HepG2 (cell line): ENCODE results near the gene STUB1. TPM values are rescaled to one million over a fixed set of nuclear protein-coding genes. Genes with fewer than 3 reads are reported as not detected.

Experiments
- ARID5B ChIP-seq: IDR thresholded peaks from 2 replicates; pipeline ENCODE4 v1.4.0; 2020; ENCODE audit warnings: mild to moderate bottlenecking, missing genetic modification reagents
- FOXJ3 ChIP-seq: sonication (generic); formaldehyde crosslinking; IDR thresholded peaks from 2 replicates; pipeline ENCODE4 v1.4.0; 2020; ENCODE audit warnings: missing genetic modification reagents, mild to moderate bottlenecking, borderline replicate concordance
- GMEB2 ChIP-seq: IDR thresholded peaks from 2 replicates; pipeline ENCODE4 v1.6.1; 2016; ENCODE audit warnings: missing biosample characterization, missing genetic modification reagents, low read depth
- MXI1 ChIP-seq: IDR thresholded peaks from 3 replicates; pipeline ENCODE4 v1.6.1; 2012; ENCODE audit warnings: low read depth, low read length, inconsistent platforms, borderline replicate concordance
- PPARG ChIP-seq: conservative IDR thresholded peaks from 2 replicates; pipeline ENCODE4 v1.6.1; 2016; ENCODE audit warnings: missing biosample characterization, missing genetic modification reagents
- RBFOX2 ChIP-seq: fragments of 200-400 bp; formaldehyde crosslinking; IDR thresholded peaks from 2 replicates; pipeline ENCODE4 v1.6.1; 2017; ENCODE audit warnings: low read depth, mild to moderate bottlenecking, low read length
- SIX1 ChIP-seq: sonication (generic); formaldehyde crosslinking; IDR thresholded peaks from 2 replicates; pipeline ENCODE4 v1.4.0; 2020; ENCODE audit warnings: missing genetic modification reagents, borderline replicate concordance
- SUZ12 ChIP-seq: fragments of 150-350 bp; IDR thresholded peaks from 2 replicates; pipeline ENCODE4 v1.6.1; 2014; ENCODE audit warnings: low read depth, low read length
- TBX2 ChIP-seq: sonication (generic); formaldehyde crosslinking; IDR thresholded peaks from 2 replicates; pipeline ENCODE4 v1.5.0; 2020; ENCODE audit warnings: missing genetic modification reagents, mild to moderate bottlenecking, borderline replicate concordance
- ZNF574 ChIP-seq: sonication (generic); formaldehyde crosslinking; IDR thresholded peaks from 2 replicates; pipeline ENCODE4 v1.4.0; 2020; ENCODE audit warnings: missing genetic modification reagents
- ZZZ3 ChIP-seq: sonication (generic); formaldehyde crosslinking; IDR thresholded peaks from 2 replicates; pipeline ENCODE4 v1.4.0; 2020; ENCODE audit warnings: missing genetic modification reagents, mild to moderate bottlenecking, borderline replicate concordance
- polyA plus RNA-seq, 8 experiments: library from polyadenylated mRNA; depleted of rRNA in 3 of 8; stranded (reverse) in 7 of 8; unstranded in 1 of 8; fragments of >200 nt; fragmentation: Illumina TruSeq in 4 of 8; extraction: Trizol in 4 of 8; gene quantifications; 2 replicates each; pipeline versions ENCODE4 v1.2.1 to v1.2.3, GENCODE V29; 2011 to 2016; ENCODE audit warnings: low read depth in 4 of 8, missing spikeins in 1 of 8, mixed read lengths in 1 of 8; ENCODE audit not compliant: insufficient read depth in 1 of 8
- total RNA-seq, 5 experiments: library from RNA; depleted of rRNA; stranded (reverse); fragments of >200 nt; fragmentation: Illumina TruSeq; extraction: Trizol; gene quantifications; 2 replicates each; pipeline ENCODE4 v1.2.3, GENCODE V29; 2016; ENCODE audit warnings: low read depth in 1 of 5
- TF ChIP-seq, protein P1 (sequence below): sonication (generic); formaldehyde crosslinking; IDR thresholded peaks from 2 replicates; pipeline ENCODE4 v1.4.0; 2020; ENCODE audit warnings: missing genetic modification reagents, borderline replicate concordance
- TF ChIP-seq, protein P2 (sequence below): sonication (generic); formaldehyde crosslinking; IDR thresholded peaks from 2 replicates; pipeline ENCODE4 v1.8.0; 2023; ENCODE audit warnings: mild to moderate bottlenecking, missing genetic modification reagents

The STUB1 gene
- total and polyA plus RNA-seq, 2 of the 13 experiments (the other 11 are each of a cell fraction or from before 2014, with no cell fraction given): 52.9 to 78.2 TPM

DNA sequence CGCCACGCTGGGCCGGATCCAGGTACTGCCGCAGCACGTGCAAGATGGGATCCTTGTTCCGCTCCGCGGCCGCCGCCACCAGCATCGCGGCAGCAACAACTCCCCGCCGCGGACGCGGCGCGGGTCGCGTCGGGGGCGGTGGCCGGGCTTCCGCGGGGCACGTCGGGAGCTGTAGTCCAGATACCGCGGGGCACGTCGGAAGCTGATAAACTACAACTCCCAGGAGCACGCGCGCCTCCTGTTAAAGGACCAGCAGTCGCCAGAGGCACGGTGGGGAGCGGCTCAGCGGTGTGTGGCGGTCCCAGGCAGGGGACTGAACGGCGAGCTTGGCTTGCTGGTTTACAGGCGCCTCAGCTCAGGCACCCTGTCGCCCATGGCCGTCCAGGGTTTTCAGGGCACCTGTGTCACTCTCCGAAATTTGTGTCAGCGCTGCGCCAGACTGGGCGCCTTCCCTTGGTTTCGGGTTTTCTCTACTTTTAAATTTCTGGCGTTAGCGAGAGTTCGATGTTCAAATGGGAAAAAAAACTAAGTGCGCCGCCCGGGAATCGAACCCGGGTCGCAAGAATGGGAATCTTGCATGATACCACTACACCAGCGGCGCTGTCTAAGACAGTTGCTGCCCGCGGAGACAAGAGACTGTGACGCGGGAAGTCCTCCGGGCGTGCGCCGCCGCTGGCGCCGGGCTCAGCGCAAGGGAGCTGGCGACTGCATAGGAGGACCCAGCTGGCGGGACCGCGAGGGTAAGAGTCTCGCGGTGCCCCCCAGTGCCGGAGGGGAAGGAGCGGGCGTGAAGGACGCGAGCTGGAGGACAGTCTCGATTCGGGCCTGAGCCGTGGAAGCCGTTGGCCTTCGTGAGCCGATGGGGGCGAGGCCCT lies 43.8 kb upstream of the STUB1 start, which contains the start of gene METTL26 (continued):
- TF ChIP-seq ZZZ3 (CRISPR knock-in tag): peak; percentile 25; the same call in 1 of the 2 replicates
- TF ChIP-seq ZNF574: peak; percentile 96
- TF ChIP-seq MXI1: peak; percentile 96
- TF ChIP-seq TBX2 (CRISPR knock-in tag): no peak; the same call in 1 of the 2 replicates
- peak; percentile 86 for TF ChIP-seq GMEB2 (CRISPR knock-in tag)
- TF ChIP-seq, protein P1, sequence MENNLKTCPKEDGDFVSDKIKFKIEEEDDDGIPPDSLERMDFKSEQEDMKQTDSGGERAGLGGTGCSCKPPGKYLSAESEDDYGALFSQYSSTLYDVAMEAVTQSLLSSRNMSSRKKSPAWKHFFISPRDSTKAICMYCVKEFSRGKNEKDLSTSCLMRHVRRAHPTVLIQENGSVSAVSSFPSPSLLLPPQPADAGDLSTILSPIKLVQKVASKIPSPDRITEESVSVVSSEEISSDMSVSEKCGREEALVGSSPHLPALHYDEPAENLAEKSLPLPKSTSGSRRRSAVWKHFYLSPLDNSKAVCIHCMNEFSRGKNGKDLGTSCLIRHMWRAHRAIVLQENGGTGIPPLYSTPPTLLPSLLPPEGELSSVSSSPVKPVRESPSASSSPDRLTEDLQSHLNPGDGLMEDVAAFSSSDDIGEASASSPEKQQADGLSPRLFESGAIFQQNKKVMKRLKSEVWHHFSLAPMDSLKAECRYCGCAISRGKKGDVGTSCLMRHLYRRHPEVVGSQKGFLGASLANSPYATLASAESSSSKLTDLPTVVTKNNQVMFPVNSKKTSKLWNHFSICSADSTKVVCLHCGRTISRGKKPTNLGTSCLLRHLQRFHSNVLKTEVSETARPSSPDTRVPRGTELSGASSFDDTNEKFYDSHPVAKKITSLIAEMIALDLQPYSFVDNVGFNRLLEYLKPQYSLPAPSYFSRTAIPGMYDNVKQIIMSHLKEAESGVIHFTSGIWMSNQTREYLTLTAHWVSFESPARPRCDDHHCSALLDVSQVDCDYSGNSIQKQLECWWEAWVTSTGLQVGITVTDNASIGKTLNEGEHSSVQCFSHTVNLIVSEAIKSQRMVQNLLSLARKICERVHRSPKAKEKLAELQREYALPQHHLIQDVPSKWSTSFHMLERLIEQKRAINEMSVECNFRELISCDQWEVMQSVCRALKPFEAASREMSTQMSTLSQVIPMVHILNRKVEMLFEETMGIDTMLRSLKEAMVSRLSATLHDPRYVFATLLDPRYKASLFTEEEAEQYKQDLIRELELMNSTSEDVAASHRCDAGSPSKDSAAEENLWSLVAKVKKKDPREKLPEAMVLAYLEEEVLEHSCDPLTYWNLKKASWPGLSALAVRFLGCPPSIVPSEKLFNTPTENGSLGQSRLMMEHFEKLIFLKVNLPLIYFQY (CRISPR knock-in tag): no peak; the same call in 1 of the 2 replicates
- peak; percentile 87 for TF ChIP-seq RBFOX2
- peak; percentile 40; the same call in 1 of the 2 replicates for TF ChIP-seq PPARG (CRISPR knock-in tag)
- TF ChIP-seq FOXJ3: peak; percentile 58; the same call in 1 of the 2 replicates
- TF ChIP-seq, protein P2, sequence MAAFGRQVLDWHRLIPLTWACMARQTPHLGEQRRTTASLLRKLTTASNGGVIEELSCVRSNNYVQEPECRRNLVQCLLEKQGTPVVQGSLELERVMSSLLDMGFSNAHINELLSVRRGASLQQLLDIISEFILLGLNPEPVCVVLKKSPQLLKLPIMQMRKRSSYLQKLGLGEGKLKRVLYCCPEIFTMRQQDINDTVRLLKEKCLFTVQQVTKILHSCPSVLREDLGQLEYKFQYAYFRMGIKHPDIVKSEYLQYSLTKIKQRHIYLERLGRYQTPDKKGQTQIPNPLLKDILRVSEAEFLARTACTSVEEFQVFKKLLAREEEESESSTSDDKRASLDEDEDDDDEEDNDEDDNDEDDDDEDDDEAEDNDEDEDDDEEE (CRISPR knock-in tag): peak; percentile 94
- peak; percentile 9; the same call in 1 of the 2 replicates for TF ChIP-seq SIX1 (CRISPR knock-in tag)
- no peak; the same call in 1 of the 2 replicates for TF ChIP-seq ARID5B (CRISPR knock-in tag)
- peak; percentile 82 for TF ChIP-seq SUZ12
